GM21619 (cell line): Measurements from ENCODE around the gene TBXAS1.
A peak's percentile ranks its signal among the peaks of the same experiment; 100 is the strongest.
"Not testable (repeated sequence)": the region's sequence is repeated elsewhere in the genome, so short reads cannot be mapped to it uniquely, and the experiment has no call there.

Experiments
- ATAC-seq: cut with Tn5 transposase; IDR thresholded peaks from one replicate; pipeline ENCODE4 v1.9.1; 2021; ENCODE audit not compliant: unreplicated experiment

TBXAS1 gene

DNA sequence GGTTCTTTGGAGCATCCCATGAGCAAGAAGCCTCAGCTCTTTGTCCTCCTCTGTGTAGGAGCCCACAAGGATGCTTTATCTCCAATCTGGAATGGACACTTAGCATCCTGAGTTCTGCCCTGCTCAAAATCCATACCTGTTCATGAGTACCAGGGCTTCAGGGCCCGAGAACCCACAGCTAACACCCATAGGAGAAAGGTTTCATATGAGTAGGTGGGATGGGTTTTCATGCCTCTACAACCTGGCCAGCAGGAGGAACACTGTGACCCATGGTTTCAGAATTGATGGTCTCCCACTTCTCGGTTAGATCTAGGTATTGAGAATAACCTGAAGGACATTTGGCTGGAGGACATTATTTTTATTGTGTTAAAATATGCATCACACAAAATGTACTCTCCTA lies 57.8 kb downstream of the TBXAS1 start:
- no peak for ATAC-seq

DNA sequence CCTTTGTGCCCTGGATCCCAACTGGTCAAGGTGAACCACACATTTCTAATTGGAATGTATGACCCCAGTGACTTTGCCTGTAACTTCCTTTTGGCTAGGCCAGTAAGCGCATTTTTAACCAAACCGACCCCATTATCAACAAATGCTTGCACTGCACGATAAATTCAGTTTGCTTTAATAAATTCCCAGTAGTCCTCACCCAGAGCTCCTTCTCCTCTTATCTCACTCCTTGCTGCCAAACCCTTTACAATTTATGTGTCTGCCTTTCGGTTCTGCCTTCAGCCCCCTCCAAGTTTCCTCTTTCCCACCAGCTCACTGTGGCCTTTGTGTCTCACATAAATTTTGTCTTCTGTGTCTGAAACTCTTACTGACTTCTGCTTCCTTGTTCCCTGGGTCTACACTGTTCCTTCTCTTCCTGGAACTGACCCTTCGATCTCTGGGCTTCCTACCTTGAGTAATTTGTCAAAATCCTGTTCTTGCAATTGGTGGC lies 59.0 kb downstream of the TBXAS1 start:
- ATAC-seq: no peak

DNA sequence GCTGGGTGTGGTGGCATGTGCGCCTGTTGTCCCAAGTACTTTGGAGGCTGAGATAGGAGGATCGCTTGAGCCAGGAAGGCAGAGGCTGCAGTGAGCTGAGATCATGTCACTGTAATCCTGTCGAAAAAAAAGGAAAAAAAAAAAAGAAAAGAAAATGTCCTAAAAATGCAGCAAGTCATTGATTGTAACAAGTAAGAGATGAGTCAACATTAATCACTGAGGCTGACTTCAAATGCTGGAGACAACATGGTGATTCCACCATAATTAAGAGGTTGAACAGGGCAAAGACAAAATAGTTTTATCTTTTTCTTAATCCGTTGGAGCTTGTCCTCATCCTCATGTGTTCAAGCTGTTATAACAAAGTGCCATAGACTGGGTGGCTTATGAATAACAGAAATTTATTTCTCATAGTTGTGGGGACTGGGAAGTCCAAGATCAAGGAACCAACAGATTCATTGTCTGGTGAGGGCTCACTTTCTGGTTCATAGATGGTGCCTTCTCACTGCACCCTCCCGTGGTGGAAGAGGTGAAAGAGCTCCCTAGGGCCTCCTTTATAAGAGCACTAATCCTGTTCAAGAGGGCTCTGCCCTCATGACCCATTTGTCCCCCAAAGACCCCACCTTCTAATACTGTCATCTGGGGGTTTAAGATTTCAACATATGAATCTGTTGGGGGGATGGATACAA lies 60.3 kb downstream of the TBXAS1 start:
- ATAC-seq: no peak

DNA sequence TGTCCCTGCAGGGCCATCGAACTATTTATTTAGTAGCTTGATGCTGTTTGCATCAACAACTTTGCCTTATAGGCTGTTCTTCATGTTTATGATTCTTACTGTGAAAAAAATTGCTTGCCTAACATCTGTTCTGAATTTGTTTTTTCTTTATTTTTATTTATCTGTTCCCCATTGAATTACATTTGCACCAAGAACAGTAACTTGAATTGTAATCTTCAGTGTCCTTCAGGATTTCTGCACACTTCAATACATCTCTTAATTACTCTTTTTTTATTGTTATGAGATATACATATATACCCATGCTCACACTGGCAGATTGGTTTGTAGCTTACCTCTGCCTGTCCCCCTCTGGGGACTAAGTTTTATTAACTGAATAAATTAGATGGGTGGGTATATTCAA lies 64.4 kb downstream of the TBXAS1 start:
- no peak for ATAC-seq

DNA sequence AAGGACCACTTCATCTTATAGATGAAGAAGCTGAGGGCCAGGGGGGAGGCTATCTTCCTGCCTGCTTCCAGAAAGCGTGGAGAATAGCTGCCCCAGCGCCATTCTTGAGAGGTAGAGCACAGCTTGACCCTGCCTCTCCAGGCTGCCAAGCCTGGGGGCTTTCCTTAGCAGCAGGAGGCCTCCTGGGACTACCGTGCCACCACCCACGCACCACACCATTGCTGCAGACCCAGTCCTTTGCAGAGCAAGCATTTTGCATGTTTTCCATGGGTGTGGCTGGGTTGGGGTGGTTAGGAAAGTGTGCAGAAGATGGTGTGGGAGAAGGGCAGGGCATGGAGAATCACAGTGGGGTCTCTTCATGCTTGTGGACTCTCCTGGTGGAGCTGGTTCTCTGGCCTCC lies 64.9 kb downstream of the TBXAS1 start:
- ATAC-seq: peak; percentile 69

DNA sequence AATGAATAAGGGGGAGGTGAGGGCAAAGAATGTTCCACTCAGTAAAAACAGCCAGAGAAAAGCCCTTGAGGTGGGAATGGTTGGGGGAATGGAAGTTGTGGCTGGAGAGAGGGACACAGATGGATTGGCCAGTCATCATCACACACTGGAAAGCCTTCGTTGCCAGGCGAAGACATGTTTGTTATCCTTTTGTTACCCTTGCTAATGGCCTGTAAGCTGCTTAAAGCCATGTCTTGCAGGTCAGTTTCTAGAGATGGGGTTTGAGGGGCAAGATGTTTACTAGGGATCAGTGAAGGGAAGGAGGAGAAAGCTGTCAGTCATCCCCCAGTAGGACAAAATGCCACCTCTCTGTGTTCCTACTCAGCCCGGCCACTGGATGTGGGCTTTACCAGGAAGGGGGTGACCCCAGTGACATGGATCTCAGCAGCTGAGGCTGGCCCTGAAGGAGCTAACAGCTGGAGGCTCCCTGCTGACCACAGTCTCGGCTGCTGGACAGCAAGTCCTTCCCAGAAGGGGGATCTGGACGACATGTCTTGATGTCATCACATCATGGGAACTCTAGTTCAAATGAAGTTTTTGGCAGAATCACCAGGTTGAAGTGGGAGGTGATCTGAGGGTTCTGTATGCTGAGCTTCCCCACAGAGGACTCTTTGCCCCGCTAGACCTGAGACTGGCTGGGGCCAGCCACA lies 66.2 kb downstream of the TBXAS1 start:
- ATAC-seq: no peak

DNA sequence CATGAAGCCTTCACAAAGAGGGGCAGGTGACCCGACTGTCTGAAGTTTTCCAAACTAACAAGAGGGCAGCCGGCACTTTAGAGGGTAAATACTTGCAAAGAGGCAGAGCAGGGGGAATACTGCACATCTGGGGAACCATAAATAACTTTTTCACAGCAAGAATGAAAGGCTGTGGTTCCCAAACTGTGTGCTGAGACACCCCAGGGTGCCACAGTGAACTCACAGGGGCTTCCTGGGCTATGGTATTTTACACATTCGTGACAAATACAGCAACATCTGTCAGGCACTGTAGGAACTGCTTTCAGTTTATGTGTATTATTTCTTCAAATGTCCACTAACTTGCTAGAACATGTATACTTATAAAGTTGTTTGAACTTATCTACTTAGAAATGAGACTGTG lies 67.2 kb downstream of the TBXAS1 start:
- no peak for ATAC-seq

DNA sequence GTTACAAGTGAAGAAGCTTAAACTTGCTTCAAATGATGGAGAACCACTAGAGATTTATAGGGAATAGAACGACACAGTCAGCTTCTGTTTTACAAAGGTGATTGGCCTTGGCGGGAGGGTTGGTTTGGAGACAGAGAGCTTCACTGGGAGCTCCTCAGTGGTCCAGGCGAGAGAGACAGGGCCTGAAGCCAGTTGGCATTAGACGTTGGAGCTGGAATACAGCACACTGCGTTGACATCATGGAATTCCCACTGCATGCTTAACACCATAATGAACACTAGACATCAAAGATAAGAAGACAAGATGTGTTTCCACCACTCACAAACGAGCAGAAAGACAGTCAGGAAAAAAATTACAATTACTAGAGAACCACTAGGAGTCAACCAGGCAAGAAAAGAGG lies 67.8 kb downstream of the TBXAS1 start:
- ATAC-seq: no peak

DNA sequence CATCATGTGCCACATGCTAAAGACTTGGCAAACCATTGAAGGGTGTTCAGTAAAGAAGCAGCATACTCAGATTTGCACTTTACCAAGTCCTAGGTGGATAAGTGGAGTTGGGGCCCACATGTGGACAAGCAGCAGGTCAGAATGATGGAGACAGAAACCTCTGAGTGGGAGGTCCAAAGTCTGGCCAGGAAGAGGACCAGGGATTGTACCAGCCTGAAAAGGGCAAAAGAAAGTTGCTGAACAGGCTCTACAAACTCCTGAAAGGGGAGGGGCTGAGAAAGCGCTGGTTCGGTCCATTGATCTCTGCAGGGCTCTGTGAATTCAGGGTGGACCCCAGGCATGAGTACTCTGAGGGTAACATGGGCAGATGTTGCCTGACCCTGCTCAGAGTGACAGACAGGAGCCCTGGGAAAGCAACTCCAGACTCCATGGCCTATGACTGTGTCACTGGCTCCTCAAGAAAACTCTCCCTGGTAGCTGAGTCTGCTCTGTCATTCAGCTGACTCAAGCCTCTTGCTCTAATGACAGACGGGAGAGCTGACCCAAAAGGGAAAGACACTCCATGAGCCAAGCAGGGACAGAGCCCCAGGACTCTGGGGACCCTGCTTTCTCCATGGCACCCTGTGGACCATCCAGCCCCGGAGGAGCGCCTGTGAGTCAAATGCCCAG lies 68.5 kb downstream of the TBXAS1 start:
- ATAC-seq: no peak

DNA sequence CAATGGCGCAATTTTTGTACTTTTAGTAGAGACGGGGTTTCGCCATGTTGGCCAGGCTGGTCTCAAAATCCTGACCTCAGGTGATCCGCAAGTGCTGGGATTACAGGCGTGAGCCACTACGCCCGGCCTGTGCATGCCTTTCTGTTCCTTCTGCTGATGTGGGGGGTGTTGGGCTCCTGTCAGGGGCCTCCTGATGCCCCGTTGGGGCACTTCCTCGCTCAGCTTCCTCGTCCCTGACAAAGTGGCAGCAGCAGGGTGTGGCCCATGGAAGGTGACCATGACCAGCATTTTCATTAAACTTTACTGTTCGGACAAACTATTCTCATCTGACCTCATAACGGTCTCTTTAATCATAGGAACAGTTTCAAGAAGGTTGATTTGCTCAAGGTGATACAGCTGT lies 69.4 kb downstream of the TBXAS1 start:
- ATAC-seq: no peak

DNA sequence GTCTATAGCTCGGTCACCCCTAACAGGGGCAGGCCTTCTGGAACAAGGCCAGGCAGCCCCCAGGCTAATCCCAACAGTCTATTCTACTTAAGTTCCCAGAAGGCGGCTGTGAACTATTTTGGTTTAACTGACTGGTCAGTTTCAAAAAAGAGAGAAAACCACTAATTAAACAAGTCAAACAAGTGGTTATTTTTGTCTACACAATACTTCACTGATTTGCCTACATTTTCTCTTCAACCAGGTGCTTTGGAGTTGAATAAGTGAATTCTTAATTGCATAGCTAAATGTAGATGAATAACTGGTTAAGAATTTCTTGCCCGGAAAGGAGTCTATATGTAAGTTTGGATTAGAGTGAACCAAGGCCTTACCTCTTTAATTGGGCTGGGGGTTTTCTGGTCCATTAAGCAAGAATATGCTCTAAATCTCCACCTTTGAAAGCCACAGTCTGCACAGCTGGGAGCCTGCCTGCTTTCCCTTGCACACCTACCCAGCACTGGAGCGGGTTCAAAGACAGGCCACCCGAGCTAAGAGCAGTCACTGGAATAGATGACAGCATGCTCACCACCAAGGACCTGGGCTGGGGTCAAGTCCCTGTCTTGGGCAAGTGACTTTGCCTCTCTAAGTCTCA lies 70.4 kb downstream of the TBXAS1 start:
- ATAC-seq: no peak

DNA sequence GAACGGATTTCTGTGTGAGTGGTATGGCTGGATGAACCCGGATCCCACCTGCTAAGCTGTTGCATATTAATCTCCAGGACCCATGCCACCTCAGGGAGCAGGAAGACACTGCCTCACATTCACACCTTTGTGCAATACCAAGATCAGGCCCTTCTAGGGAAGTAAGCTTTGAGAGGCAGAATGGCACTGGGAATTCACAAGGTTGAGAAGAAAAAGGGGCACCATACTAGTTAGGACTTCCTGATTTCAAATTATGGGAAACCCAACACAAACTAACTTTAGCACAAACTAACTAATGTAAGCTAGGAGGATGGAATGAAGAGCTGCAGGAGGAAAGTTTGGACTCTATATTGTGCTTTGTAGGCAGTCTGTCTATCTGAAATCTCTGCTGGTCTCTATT lies 71.3 kb downstream of the TBXAS1 start:
- no peak for ATAC-seq

DNA sequence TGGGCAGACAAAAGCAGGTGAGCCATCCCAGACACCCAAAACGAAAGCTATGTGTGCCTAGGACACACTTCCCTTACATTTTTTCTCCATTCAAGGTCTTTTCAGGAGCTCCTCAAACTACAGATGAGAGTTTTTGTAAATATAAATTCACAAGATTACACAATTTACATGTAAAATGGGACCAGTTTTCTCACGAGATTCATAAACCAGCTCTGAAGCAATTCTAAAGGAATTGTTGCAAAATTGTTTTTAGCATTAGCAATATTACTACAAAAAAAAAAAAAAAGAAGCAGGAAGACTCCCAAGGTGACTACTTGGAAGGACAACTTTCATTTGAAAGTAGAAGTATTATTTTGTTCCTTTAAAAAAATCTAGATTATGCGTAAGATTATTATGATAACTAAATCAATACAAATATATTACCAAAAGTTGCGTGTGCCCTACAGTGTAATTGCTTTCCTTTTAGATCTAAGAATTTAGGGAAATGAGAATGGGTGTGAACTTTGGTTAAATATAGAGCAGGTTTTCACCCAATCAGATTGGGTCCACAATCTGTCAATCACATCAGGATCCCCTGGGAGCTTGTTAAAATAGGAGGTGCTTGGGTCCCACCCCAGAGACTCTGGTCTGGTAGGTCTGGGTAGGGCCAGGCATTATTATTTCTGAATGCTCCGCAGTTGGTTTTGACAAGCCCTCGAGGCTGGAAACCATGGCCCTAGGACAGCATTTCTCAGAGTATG lies 72.2 kb downstream of the TBXAS1 start:
- ATAC-seq: no peak

DNA sequence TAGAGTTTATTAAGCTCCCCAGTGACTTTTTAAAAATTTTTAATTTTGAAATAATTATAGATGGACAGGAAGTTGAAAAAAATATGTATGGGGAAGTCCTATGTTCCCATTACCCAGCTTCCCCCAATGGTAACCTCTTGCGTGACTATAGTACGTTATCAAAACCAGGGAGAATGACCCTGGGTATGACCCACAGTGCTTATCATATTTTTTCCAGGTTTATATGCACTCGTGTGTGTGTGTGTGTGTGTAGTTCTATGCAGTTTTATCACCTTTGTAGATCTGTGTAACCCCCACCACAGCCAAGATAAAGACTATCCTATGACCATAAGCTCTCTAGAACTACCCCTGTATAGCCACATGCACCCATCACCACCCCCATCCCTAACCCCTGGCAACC lies 72.8 kb downstream of the TBXAS1 start:
- ATAC-seq: no peak

DNA sequence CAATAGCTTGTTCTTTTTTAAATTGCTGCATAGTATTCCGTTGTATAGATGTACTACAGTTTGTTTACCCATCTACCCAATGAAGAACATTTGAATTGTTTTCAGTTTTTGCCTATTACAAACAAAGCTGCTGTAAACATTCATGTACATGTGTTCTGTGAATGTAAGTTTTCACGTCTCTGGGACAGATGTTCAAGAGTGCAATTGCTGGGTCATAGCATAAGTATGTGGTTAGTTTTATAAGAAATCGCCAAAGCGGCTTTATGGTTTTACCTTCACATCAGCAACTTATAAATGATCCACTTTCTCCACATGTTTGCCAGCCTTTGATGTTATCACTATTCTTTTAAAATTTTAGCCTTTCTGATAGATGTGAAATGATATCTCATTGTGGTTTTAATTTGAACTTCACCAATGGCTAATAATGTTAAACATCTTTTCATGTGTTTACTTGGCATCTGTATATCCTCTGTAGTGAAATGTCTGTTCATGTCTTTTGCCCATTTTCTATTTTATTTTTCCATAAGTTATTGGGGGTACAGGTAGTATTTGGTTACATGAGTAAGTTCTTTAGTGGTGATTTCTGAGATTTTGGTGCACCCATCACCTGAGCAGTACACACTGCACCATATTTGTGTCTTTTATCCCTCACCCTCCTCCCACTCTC lies 73.5 kb downstream of the TBXAS1 start:
- no peak for ATAC-seq

DNA sequence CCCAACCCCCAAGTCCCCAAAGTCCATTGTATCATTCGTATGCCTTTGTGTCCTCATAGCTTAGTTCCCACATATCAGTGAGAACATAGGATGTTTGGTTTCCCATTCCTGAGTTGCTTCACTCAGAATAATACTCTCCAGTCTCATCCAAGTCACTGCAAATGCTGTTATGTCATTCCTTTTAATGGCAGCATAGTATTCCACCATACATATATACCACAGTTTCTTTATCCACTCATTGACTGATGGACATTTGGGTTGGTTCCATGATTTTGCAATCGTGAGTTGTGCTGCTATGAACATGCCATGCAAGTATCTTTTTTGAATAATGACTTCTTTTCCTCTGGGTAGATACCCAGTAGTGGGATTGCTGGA lies 74.0 kb downstream of the TBXAS1 start:
- not testable (repeated sequence) for ATAC-seq

DNA sequence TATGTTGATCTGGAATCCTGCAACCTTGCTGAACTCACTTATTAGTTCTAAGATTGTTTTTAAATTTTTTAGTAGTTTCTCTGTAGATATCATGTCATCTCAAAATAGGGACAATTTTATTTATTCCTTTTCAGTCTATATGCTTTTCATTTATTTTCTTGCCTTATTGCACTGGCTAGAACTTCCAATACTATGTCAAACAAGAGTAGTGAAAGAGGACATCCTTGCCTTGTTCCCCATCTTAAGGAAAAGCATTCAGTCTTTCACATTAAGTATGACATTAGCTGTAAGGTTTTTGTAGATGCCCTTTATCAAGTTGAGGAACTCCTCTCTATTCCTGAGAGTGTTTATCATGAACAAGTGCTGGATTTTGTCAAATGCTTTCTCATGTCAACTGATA lies 77.8 kb downstream of the TBXAS1 start:
- ATAC-seq: no peak

DNA sequence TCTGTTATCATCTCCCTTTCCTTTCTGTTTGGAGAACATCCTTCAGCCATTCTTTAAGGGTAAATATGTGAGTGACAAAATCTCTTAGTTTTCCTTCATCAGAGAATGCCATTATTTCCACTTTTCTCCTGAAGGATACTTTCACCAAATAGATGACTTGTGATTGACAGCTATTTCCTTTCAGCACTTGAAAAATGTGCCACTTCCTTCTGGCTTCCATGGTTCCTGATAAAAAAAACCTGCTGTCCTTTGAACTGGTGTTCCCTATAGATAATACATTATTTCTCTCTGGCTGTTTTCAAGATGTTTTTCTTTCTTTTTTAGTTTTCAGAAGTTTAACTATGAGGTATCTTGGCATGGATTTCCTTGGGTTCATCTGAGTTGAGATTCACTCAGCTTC lies 79.7 kb downstream of the TBXAS1 start:
- ATAC-seq: no peak

DNA sequence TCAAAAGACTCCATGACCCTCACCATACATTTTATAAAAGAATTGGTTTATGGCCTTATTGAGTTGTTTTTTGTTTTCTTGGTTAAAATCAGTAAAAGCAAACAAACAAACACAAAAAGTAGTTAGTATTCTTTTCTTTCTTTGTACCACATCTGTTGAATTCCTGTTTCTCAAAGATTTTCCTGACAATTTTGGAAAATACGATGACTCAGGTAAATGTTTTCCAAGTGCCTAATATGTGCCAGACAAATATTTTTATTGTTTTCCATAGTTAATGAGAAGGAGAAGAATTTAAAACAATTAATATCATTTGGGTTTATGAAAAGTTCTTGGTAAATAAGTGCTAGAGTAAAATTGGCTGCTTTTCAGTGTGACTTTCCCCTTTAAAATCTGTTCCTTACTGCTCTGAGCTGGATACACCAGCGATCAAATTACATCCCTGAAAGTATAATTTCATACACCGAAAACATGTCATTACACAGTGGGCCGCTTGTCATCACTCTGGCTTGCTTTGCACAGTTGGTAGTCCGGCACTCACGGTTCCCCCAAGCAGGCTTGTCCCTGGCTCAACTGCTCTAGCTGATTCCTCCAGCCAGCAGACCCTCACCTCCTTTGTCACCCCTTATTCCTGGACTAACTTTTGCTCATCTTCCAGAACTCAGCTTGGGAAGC lies 80.5 kb downstream of the TBXAS1 start:
- no peak for ATAC-seq
